Parathyroid adenoma (tissue), 2 donors: ENCODE results near the gene RERE.

Experiments used
- H2AFZ ChIP-seq: fragments of 300-600 bp; sonication (generic); one replicate; pipeline ENCODE4 v1.7.0; 2017; ENCODE audit warnings: antibody characterized with exemption, mild to moderate bottlenecking
- H3K27ac ChIP-seq: fragments of 300-600 bp; sonication (generic); one replicate; pipeline ENCODE4 v1.7.0; 2017
- H3K27me3 ChIP-seq: fragments of 300-600 bp; sonication (generic); one replicate; pipeline ENCODE4 v1.7.0; 2017; ENCODE audit warnings: low read length; ENCODE audit not compliant: control insufficient read depth, insufficient read depth
- H3K36me3 ChIP-seq: fragments of 300-600 bp; sonication (generic); one replicate; pipeline ENCODE4 v1.7.0; 2017; ENCODE audit warnings: low read length; ENCODE audit not compliant: control insufficient read depth, insufficient read depth
- H3K4me1 ChIP-seq: fragments of 300-600 bp; sonication (generic); one replicate; pipeline ENCODE4 v1.7.0; 2017; ENCODE audit warnings: control low read depth
- H3K4me2 ChIP-seq: fragments of 300-600 bp; sonication (generic); one replicate; pipeline ENCODE4 v1.7.0; 2017; ENCODE audit warnings: low read length
- H3K4me3 ChIP-seq: fragments of 300-600 bp; sonication (generic); one replicate; pipeline ENCODE4 v1.7.0; 2017; ENCODE audit warnings: low read depth, low read length
- H3K79me2 ChIP-seq: fragments of 300-600 bp; sonication (generic); one replicate; pipeline ENCODE4 v1.7.0; 2017; ENCODE audit warnings: control low read depth
- H3K9ac ChIP-seq: fragments of 300-600 bp; sonication (generic); one replicate; pipeline ENCODE4 v1.7.0; 2017; ENCODE audit warnings: mild to moderate bottlenecking
- H3K9me3 ChIP-seq: fragments of 300-600 bp; sonication (generic); one replicate; pipeline ENCODE4 v1.7.0; 2017; ENCODE audit warnings: low read length; ENCODE audit not compliant: control insufficient read depth
- CTCF ChIP-seq: fragments of 300-600 bp; sonication (generic); IDR thresholded peaks from one replicate; pipeline ENCODE4 v1.7.0; 2017; ENCODE audit warnings: antibody characterized with exemption, mild to moderate bottlenecking
- donor health status: primary hyperparathyroidism.

The RERE gene

GRCh38 chr1:8589571-8589970 lies 227.9 kb downstream of the RERE start:
- no peak overlapping the region for H3K4me3 ChIP-seq
- no peak for TF ChIP-seq CTCF
- no peak overlapping the region for H3K27ac ChIP-seq
- H3K4me1 ChIP-seq: peaks cover 2% of the 10 kb centered on the region
- no peaks in the 10 kb centered on the region for H3K36me3 ChIP-seq
- peaks cover 22% of the 10 kb centered on the region for H3K79me2 ChIP-seq
- H3K9me3 ChIP-seq: no peaks in the 10 kb centered on the region
- H2AFZ ChIP-seq: no peak overlapping the region
- H3K9ac ChIP-seq: no peak overlapping the region
- no peaks in the 10 kb centered on the region for H3K27me3 ChIP-seq
- no peak overlapping the region for H3K4me2 ChIP-seq

GRCh38 chr1:8587784-8588183 lies 229.7 kb downstream of the RERE start:
- H3K4me3 ChIP-seq: no peak overlapping the region
- H3K79me2 ChIP-seq: peaks cover 11% of the 10 kb centered on the region
- H3K27me3 ChIP-seq: no peaks in the 10 kb centered on the region
- no peaks in the 10 kb centered on the region for H3K9me3 ChIP-seq
- no peak for TF ChIP-seq CTCF
- no peak overlapping the region for H3K9ac ChIP-seq
- peaks cover 2% of the 10 kb centered on the region for H3K4me1 ChIP-seq
- no peaks in the 10 kb centered on the region for H3K36me3 ChIP-seq
- no peak overlapping the region for H3K4me2 ChIP-seq
- no peak overlapping the region for H2AFZ ChIP-seq
- no peak overlapping the region for H3K27ac ChIP-seq

- peaks cover 11% of the 10 kb centered on the region for H3K79me2 ChIP-seq
- H2AFZ ChIP-seq: no peak overlapping the region
- no peaks in the 10 kb centered on the region for H3K27me3 ChIP-seq
- H3K36me3 ChIP-seq: no peaks in the 10 kb centered on the region
- no peaks in the 10 kb centered on the region for H3K9me3 ChIP-seq
- no peaks in the 10 kb centered on the region for H3K4me1 ChIP-seq
- no peak overlapping the region for H3K27ac ChIP-seq
- H3K4me2 ChIP-seq: no peak overlapping the region
- no peak overlapping the region for H3K9ac ChIP-seq
- no peak overlapping the region for H3K4me3 ChIP-seq
- no peak for TF ChIP-seq CTCF
Observed at GRCh38 chr1:8586438-8586837, 231.0 kb downstream of the RERE start.

DNA sequence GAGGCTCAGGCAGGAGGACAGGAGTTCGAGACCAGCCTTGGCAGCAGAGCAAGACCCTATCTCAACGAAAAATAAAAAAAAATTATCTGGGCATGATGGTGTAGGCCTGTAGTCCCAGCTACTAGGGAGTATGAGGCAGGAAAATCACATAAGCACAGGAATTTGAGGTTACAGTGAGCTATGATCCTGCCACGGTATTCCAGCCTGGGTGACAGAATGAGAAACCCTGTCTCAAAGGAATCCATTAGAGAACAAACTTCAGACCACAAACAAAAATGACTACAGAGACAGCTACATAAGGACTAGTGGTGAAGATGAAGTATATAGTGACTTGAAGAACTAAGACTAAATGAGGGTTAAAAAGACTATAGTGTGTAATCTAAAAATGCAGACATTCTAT lies 233.1 kb downstream of the RERE start:
- no peaks in the 10 kb centered on the region for H3K4me1 ChIP-seq
- H3K4me2 ChIP-seq: no peak overlapping the region
- H3K9ac ChIP-seq: no peak overlapping the region
- H3K4me3 ChIP-seq: no peak overlapping the region
- H3K79me2 ChIP-seq: peaks cover 14% of the 10 kb centered on the region
- no peaks in the 10 kb centered on the region for H3K9me3 ChIP-seq
- no peaks in the 10 kb centered on the region for H3K36me3 ChIP-seq
- no peak overlapping the region for H2AFZ ChIP-seq
- TF ChIP-seq CTCF: no peak
- no peaks in the 10 kb centered on the region for H3K27me3 ChIP-seq
- no peak overlapping the region for H3K27ac ChIP-seq

GRCh38 chr1:8583031-8583430 lies 234.4 kb downstream of the RERE start:
- peak overlapping the region; percentile 15 for H3K27ac ChIP-seq
- H3K27me3 ChIP-seq: no peaks in the 10 kb centered on the region
- H3K4me3 ChIP-seq: no peak overlapping the region
- H3K79me2 ChIP-seq: peaks cover 9% of the 10 kb centered on the region
- H3K4me2 ChIP-seq: no peak overlapping the region
- H3K9ac ChIP-seq: no peak overlapping the region
- H3K9me3 ChIP-seq: no peaks in the 10 kb centered on the region
- no peaks in the 10 kb centered on the region for H3K4me1 ChIP-seq
- TF ChIP-seq CTCF: no peak
- H2AFZ ChIP-seq: no peak overlapping the region
- H3K36me3 ChIP-seq: no peaks in the 10 kb centered on the region
